CD4-positive, alpha-beta T cell treated with Interleukin-6 at 100 ng/mL for 8 hours (primary cell): ENCODE data around the gene JTB.

Source experiments
- DNase-seq: peaks from one replicate; pipeline ENCODE4 v3.0.0-alpha.2; 2020; ENCODE audit warnings: mixed read lengths, low spot score

Gene JTB

GRCh38 chr1:153954826-153955225 lies 22.6 kb downstream of the JTB start:
- no peak for DNase-seq

- no peak for DNase-seq
Observed at GRCh38 chr1:153953859-153954365, 23.6 kb downstream of the JTB start.

- no peak for DNase-seq
Observed at GRCh38 chr1:153951801-153952200, 25.7 kb downstream of the JTB start.

- no peak for DNase-seq
Observed at GRCh38 chr1:153951183-153951582, 26.3 kb downstream of the JTB start.

GRCh38 chr1:153946622-153947241 lies 30.7 kb downstream of the JTB start, which contains the start of gene DENND4B:
DENND4B (minus strand) TSS chr1:153946718; CDS start chr1:153944374, 2,344 bp downstream.
- peak; percentile 74 for DNase-seq

GRCh38 chr1:153945795-153946621 lies 31.5 kb downstream of the JTB start:
- DNase-seq = peak; percentile 73

- peak; percentile 80 for DNase-seq
Observed at GRCh38 chr1:153945131-153945794, 32.2 kb downstream of the JTB start.

GRCh38 chr1:153944827-153945117 lies 32.7 kb downstream of the JTB start:
- no peak for DNase-seq

GRCh38 chr1:153944005-153944826 lies 33.3 kb downstream of the JTB start:
- DNase-seq = no peak

GRCh38 chr1:153942766-153943549 lies 34.5 kb downstream of the JTB start:
- DNase-seq = no peak

GRCh38 chr1:153941826-153942725 lies 35.4 kb downstream of the JTB start:
- DNase-seq = no peak

- DNase-seq = no peak
Observed at GRCh38 chr1:153940756-153941155, 36.7 kb downstream of the JTB start.

- no peak for DNase-seq
Observed at GRCh38 chr1:153939476-153939875, 38.0 kb downstream of the JTB start.

GRCh38 chr1:153938996-153939395 lies 38.5 kb downstream of the JTB start:
- no peak for DNase-seq

- DNase-seq = no peak
Observed at GRCh38 chr1:153937331-153937730, 40.1 kb downstream of the JTB start.

GRCh38 chr1:153936011-153936802 lies 41.3 kb downstream of the JTB start:
- DNase-seq = no peak

- DNase-seq = no peak
Observed at GRCh38 chr1:153934746-153935145, 42.7 kb downstream of the JTB start.

GRCh38 chr1:153933955-153934354 lies 43.5 kb downstream of the JTB start:
- DNase-seq = no peak

- DNase-seq = no peak
Observed at GRCh38 chr1:153933430-153933829, 44.0 kb downstream of the JTB start.
